HG03521 (cell line): ENCODE results near the gene MUS81.

Experiments
- ATAC-seq: cut with Tn5 transposase; IDR thresholded peaks from one replicate; pipeline ENCODE4 v1.9.1; 2021; ENCODE audit warnings: mild to moderate bottlenecking, moderate library complexity; ENCODE audit not compliant: unreplicated experiment

Gene MUS81

DNA sequence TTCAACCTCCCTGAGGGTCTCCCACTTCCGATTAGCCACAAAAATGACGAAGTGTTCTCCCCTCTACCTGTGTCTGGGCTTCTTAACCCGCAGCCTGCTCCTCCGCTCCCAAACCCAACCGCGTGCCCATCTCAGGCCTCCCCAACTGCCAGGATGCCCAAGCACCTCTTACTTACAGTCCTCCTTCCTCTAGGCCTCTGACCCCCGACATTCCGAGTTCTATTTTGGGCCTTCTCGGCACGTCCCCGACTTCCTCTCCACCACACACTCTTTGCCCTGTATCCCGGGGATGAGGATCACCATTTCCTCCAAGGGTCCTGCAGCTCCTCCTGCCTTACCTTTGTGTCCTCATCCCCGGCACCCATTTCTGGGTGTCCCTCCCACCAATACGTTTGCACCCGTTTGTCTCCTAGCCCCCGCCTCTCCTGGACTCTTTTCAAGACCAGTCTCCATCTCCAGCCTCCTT, 388 bp upstream of the MUS81 start:
- ATAC-seq, result no peak

DNA sequence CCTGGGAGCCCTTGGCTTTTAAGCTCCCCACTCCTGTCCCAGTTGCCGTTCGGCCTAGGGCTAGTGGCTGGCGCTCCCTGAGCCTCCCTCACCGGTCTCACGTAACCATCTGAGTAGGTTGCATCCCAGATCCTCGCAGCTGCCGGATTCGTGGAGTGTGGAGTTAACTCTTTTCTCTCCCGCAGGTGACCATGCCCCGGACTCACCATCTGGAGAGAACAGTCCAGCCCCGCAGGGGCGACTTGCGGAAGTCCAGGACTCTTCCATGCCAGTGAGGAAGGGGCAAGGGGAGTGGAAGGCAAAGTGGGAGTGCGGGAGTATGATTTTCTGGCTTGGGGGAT, 902 bp downstream of the MUS81 start:
- no peak for ATAC-seq

DNA sequence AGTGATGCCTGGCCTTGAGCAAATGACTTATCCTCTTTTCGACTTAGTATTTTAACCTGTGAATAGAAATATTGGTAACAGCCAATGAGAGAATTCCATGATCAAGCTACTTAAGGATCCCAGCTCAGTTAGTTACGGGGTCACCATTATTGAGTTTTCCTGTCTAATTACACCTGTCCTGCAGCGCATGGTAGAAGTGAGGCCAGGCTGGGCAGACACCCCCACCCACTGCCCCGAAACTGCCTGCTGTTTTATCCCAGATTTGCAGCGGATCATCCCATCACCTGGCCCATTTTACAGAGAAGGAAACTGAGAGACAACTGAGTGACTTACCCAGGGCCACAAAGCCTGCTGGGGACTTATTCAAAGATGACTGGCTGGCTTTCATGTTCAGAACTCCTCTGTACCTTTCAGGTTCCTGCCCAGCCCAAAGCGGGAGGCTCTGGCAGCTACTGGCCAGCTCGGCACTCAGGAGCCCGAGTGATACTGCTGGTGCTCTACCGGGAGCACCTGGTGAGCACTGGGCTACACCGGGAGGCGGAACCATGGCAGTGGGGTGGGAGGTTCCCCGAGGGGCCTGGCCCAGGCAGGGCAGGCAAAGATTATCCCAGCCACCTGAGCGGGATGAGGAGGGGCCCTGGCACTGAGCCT, 1.4 kb downstream of the MUS81 start:
- no peak for ATAC-seq

DNA sequence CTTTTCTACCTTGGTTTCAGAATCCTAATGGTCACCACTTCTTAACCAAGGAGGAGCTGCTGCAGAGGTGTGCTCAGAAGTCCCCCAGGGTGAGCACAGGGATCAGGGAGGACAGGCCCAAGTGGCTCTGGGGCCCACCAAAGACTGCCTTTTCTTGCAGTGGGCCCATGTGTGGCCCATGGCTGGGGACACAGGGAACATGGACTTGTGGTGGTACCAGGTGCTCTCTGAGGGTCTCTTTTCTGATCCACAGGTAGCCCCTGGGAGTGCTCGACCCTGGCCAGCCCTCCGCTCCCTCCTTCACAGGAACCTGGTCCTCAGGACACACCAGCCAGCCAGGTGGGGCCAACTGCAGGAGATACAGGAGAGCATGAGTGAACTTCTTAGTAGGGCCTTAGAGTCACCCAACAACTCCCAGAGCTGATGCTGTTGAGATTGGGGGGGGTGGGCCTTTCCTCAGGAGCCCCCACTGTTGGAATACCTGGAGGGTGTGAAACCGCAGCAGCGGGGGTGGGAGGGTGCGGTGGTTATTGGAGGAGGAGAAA, 2.0 kb downstream of the MUS81 start:
- ATAC-seq, result no peak

DNA sequence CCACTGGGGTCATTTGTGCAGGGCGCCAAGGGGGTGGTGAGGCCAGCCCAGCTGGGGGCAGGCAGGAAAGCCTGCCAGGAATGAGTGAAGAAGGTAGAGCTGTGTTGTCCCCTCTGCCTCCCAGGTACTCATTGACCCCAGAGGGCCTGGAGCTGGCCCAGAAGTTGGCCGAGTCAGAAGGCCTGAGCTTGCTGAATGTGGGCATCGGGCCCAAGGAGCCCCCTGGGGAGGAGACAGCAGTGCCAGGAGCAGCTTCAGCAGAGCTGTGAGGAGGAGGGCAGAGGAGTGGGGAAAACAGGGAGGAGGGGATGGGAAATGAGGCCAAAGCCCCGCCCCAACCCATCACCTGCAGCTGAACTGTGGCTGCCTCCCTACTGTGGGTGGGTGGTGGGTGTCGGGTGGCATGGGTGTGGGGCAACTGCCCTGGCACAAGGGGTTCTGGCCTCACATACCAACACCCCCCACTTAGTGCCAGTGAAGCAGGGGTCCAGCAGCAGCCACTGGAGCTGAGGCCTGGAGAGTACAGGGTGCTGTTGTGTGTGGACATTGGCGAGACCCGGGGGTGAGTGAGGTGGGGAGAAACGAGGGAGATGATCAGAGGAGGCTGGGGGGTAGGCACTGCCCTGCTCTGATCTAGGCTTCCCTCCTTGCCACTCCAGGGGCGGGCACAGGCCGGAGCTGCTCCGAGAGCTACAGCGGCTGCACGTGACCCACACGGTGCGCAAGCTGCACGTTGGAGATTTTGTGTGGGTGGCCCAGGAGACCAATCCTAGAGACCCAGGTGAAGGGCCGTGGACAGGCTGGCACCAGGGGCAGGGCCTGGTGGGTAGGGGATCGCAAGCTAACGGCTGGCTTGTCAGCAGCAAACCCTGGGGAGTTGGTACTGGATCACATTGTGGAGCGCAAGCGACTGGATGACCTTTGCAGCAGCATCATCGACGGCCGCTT, 3.0 kb downstream of the MUS81 start:
- ATAC-seq, result no peak

DNA sequence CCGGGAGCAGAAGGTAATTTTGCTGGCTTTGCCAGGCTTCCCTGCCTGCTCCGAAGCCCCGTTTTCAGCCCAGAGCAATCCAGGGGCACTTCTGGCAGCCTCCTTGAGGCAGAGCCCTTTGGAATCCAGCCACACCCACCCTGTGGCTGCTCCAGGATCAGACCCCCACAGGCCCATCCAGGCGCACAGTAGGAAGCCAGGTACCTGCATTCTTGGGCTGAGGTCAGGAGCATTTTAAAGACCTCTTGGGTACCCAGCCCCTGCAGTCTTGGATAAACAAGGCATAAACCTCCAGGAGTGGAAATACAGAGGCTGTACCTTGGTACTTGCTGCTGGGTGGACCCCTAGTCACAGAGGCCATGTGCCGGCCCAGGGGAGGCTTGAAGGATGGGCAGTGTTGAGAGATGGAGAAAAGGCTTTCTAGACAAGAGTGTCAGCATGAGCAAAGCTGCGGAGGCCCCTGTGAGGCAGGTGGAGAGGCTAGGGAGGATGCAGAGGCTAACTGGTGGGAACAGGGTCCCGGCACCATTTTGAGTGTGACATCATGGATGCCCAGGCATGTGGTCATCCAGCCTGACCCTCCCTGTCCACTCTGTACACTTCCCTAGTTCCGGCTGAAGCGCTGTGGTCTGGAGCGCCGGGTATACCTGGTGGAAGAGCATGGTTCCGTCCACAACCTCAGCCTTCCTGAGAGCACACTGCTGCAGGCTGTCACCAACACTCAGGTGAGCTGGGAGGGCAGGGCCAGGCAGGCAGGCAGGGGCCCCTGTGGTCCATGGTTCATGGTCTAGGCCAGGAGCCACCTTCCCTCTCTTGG, 3.9 kb downstream of the MUS81 start:
- no peak for ATAC-seq

DNA sequence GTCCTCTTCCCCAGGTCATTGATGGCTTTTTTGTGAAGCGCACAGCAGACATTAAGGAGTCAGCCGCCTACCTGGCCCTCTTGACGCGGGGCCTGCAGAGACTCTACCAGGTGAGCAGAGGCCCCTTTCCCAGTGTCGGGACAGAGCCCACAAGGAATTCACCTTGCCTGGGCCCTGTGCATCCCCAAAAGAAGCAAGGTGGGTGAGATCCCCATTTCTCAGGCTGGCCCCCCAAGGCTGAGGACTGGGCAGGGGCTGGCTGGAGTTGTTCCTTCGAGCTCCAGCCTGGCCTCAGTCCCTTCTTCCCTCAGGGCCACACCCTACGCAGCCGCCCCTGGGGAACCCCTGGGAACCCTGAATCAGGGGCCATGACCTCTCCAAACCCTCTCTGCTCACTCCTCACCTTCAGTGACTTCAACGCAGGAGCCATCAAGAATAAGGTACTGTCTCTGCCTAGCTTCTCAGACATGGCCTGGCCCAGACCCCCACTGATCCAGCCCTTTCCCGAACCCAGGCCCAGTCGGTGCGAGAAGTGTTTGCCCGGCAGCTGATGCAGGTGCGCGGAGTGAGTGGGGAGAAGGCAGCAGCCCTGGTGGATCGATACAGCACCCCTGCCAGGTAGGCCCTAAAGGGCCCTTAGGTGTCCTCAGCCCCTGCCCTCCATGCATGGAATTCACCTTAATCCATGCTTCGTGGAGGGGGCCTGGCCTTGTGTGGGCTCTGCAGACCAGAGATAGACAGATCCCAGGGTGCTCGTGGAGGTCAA, 4.7 kb downstream of the MUS81 start:
- ATAC-seq, result no peak

DNA sequence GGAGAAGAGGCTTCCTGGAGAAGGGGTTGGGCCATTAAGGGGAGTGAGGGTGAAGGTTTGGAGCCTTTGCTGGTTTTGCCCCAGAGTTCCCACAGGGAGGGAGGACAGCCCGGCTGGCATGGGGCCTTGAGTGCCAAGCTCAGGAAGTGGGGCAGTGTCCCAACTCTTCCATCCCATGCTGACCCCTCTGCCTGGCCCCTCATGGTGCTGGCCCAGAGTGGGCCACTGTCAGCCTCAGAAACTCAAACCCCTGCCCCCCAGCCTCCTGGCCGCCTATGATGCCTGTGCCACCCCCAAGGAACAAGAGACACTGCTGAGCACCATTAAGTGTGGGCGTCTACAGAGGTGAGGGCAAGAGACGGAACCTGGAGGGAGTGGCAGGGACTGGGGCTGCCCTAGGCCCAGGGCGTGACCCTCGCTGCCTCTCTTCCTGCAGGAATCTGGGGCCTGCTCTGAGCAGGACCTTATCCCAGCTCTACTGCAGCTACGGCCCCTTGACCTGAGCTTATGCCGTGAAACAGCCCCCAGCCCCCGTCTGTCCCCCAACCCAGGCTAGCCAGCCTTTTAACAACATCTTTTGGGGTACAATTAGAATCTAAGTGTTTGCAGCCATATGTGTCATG, 5.4 kb downstream of the MUS81 start:
- no peak for ATAC-seq

DNA sequence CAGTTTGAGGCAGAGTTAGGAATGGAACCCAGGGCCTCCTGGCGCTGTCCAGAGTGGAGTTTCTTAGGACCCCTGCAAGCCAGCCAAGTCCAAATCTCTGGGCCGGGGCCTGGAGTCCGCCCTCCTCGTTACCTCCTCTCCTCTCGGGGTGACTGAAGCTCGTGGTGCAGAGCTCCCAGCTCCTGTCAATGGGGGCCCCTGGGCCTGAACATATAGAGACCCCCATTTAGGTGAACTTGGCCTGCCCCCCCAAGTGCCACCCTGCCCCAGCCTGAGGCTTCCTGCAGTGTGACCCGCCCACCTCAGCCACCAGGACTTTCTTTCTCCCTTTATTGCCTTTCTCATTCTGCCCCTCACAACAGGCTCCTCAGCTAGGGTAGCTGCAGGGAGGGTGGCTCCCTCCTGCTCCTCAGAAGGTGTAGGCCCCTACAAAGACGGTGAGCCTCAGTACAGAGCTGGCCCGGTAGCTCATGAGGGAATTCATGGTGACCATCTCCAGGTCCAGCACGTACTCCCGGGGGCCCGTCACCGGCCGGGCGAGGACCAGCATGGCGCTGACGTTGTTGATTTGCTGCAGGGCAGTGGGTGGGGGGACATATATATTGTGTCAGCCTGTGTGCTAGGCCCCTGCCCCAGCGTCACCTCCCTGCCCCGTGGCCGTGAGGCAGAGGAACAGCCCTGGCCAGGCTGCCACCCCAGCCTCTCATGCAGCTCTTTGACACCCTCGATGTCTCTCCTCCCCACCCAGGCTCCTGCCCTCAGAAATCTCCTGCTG, 6.5 kb downstream of the MUS81 start:
- no peak for ATAC-seq

DNA sequence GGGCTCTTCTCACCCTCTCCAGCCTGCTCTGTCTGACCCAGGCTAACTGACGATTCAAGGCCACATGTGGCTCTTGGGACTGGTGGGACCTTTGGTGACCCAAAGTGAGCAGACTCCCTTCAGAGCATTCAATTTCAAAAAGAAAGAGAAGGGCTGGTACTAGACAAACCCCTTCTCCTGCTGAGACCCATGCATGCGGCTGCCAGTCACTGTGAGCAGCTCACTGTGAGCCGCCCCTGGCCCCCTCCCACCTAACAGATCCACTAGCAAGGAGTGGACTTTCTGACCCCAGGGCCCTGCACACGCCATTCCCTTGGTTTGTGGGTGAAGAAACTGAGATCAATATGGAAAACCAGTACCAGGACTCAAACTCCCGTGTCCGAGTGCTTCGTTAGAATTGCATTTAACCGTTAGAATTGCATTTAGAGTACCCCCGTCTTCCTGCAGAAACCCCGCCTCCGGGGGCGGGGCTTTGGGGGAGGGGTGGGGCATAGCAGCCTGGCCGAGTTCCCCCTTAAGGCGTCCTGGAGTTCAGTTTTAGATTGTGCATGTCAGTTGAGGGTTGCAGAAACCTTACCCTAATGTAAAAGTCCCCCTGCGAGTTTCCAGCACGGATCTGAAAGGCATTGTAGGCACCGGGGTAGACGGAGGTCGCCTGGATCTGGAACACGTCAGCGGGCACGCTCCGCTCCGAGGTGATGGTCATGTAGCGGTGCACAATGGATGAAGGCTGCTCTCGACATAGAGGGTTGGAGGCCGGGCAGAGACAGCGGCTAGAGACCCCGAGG, 7.2 kb downstream of the MUS81 start:
- no peak for ATAC-seq

DNA sequence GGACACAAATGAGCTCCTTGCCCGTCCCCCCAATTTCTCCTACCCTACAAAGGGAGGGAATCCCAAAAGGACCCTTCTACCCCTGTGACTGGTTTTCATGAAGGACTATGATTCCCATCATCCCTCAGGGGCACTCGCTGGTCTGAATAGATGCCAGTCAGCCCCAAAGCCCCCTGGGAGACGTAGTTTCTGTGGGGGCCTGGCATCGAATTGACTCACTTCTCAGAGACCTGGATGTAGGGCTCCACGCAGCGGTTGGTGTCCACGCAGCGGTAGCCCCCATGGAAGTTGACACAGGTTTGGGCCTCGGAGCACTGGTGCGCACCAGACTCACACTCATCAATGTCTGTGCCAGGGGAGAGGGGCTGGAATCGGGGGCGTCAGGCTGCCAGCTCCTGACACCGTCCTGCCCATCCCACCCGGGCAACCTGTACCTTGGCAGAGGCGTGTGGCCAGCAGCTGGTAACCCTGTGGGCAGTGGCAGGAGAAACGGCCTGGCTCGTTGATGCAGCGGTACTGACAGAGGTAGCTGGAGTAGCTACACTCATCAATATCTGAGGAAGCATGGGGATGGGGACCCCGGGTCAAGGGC, 7.9 kb downstream of the MUS81 start:
- ATAC-seq, result no peak

DNA sequence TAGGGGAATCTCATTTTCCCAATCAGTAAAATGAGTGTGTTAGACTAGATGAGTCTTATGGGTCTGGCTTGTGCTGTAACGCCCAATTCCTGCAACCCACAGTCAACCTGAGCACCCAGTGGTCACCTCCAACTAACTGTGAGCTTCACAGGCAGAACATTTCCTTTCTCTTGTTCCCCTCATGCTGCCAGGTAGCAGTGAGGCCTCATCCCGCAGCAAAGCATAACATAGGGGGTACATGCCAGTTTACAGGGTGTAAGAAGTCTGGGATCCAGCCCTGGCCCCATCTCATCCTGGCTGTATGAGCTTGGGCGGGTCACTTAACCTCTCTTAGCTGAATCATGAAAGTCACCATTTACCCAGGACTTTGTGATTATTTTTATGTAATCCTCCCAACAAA, 8.7 kb downstream of the MUS81 start:
- ATAC-seq, result no peak

DNA sequence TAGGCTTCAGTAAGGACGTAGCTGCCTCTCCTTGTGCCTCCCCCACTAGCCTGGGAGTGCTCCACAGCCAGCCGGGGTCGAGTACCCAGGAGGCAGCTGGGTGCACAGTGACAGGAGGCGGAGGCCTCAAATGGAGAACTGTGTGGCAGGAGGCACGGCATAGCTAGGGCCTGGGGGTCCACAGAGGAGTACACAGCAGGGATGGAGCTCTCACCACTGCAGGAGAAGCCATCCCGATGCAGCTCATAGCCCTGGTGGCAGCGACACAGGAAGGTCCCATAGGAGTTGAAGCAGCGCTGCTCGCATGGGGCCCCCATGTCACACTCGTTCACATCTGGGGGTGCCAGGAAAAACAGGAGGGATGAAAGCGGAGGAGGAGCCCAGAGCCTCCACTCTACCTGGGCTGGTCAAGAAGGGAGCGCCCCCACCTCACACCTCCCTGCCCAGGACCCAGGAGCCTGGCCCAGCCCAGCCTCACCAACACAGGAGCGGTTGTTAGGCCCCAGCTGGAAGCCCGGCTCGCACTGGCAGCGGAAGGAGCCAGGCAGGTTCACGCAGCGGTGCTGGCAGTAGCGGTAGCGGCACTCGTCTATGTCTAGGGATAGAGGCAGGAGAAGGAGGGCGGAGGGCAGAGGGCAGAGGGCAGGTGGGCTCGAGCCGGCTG, 9.5 kb downstream of the MUS81 start:
- no peak for ATAC-seq

DNA sequence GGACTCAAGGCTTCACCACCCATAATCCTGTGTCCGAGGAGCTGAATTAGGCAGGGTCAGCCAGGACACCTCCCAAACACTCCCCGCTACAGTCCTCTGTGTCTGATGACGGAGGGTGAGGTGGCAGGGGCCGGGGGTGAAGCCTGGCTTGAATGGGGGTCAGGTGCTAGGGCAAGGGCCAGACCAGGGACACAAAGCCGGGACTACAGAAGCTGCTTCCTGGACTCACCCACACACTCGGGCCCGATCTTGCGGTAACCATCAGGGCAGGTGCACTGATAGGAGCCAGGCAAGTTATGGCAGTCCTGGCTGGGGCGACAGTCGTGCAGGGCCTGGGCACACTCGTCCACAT, 10.1 kb downstream of the MUS81 start:
- no peak for ATAC-seq

DNA sequence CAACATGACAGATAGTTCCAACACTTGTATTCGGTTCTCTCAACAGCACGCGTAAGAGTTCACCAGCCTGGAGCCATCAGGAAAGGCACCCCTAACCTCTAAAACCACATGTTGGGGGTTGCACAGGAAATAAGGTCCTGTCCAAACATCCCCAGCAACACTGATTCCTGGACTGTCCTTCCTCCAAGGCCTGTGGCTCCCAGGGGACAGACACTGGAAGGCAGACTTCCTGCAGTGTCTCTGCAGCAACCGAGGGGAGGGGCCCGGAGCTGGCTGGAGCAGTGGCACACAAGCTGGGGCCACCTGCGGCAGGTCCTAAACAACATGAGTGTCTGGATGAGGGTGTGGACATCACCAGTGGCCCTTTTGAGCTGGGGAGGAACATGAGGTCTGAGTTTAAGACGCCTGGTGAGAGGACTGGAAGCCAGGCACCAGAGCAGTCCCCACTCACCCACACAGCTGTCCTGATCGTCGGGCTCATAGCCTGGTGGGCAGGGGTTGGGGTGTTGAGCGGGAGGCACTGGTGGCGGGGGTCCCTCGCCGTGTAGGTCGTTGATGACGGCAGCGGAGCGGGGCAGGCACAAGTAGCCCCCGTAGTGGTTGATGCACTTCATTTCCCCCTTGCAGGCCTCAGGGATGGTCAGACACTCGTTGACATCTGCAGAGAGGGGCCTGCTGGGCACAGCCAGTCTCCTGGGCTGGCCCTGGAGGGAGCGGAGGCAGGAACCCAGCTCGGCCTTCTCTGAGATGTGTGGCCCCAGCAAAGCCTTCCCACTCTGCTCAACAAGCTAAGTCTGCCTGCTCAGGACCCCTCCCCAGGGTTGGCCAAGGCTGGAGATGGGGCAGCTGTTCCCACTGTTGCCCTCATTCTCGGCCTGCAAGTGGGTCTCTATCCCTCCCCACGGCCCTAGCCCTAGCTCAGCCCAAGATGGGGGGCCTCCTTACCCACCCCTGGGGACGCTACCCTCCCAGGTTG, 10.8 kb downstream of the MUS81 start:
- ATAC-seq, result no peak

DNA sequence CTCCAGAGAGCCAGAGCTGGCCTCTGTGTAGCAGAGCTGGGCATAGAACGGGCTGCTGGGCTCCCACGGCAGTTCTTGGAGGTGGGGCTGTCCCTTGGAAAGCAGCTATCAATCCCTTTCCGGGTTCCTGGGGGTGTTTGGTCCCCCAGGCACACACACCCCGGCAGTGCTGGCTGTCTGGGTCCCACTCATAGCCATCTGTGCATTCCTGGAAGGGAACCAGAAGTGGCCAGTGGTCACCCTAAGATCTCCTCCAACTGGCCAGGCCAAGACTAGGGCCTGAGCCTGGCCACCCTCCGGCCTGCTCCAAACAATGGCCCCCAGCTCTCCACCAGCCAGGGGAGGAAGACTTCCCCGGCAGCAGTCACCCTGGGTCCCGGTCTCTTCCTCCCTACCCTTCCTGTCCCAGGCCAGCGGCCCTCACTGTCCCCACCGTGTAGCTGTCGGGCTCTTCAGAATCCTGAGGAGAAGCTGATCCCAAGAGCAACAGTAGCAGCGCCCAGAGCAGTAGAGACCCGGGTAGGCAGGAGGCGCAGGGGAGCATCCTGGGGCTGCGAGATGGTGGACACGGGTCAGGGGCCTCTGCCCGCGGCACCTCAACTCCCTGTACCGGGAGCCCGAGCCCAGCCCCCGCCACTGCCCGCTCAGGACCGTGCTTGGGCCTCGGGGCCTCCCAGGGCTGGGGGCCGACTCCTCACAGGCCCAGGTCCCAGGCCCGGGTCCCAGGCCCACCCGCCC, 11.7 kb downstream of the MUS81 start:
- no peak for ATAC-seq
